Fibroblast of mammary gland (primary cell): ENCODE results near the gene NEDD4L.
A peak's percentile ranks its signal among the peaks of the same experiment; 100 is the strongest.

Experiments used
- DNase-seq: peaks from one replicate; pipeline ENCODE4 v3.0.0-alpha.2; 2010; ENCODE audit warnings: low read depth
- H3K4me3 ChIP-seq: 2 replicates; pipeline ENCODE4 v1.5.1; 2011; ENCODE audit warnings: low read depth, mild to moderate bottlenecking, low read length, moderate library complexity; ENCODE audit not compliant: control insufficient read depth
- TF ChIP-seq, protein P1 (sequence below): conservative IDR thresholded peaks from 2 replicates; pipeline ENCODE4 v1.5.1; 2011; ENCODE audit warnings: low read depth, low read length, inconsistent platforms; ENCODE audit not compliant: control insufficient read depth, insufficient read depth

Gene NEDD4L

DNA sequence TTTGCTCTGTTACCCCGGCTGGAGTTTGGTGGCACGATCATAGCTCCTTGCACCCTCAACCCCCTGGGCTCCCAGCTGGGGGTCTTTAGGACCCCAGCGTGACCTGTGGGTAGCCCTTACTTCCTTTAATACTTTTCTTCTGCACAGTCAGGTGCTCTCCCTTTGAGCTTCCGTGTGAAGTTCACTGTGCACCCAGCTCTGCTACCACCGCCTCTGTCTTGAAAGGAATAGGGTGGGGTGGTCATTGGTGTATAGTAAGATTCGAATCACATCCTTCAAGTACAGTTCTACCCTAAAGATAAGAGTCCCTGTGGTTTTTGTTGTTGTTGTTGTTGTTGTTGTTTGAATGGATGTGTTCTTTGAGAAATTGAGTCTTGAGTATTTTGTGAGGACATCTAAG is 267.4 kb downstream of the NEDD4L start:
- TF ChIP-seq, protein P1, sequence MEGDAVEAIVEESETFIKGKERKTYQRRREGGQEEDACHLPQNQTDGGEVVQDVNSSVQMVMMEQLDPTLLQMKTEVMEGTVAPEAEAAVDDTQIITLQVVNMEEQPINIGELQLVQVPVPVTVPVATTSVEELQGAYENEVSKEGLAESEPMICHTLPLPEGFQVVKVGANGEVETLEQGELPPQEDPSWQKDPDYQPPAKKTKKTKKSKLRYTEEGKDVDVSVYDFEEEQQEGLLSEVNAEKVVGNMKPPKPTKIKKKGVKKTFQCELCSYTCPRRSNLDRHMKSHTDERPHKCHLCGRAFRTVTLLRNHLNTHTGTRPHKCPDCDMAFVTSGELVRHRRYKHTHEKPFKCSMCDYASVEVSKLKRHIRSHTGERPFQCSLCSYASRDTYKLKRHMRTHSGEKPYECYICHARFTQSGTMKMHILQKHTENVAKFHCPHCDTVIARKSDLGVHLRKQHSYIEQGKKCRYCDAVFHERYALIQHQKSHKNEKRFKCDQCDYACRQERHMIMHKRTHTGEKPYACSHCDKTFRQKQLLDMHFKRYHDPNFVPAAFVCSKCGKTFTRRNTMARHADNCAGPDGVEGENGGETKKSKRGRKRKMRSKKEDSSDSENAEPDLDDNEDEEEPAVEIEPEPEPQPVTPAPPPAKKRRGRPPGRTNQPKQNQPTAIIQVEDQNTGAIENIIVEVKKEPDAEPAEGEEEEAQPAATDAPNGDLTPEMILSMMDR: no peak
- H3K4me3 ChIP-seq: no peak overlapping the region
- no peak for DNase-seq

DNA sequence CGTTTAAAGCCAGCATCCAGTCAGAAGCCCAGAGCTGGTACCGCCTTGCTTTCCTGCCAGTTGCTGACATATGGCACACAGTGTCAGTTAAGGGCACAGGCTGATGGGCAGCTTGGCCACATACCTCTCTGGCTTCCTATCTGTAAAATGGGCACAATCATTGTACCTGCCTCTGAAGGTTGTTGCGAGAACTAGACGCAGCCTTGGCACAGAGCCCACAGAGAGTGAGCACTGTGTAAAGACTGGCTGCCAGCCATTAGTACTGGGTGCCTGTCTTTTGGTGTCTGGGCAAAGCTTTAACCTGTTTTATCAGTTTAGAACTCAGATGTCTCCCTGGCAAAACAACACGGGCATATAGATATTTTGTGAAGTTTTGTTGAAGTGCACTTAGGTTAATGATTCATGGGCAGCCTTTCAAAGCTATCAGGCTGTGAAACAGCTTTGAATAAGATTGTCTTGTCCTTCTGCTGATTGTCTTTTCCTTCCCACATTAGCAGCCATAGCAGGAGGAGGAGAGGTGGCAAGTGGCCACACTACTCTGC is 269.5 kb downstream of the NEDD4L start:
- no peak for DNase-seq
- no peak overlapping the region for H3K4me3 ChIP-seq
- TF ChIP-seq, protein P1: no peak

DNA sequence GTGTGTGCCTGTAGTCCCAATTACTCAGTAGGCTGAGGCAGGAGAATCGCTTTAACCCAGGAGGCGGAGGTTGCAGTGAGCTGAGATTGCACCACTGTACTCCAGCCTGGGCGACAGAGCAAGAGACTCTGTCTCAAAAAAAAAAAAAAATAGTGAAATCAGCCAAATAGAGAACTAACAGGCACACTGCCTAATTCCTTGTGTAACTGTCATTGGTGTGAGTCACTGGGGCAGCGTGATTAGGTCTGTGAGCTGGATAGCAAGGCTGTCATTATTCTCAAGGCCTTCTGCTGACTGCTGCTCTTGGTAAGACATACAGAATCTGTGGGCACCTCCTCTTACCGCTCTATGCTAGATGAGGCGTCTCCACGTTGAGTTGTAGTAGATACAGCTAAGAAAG is 270.3 kb downstream of the NEDD4L start:
- TF ChIP-seq, protein P1: no peak
- H3K4me3 ChIP-seq: no peak overlapping the region
- DNase-seq: peak; percentile 97

GRCh38 chr18:58315041-58315440 is 271.0 kb downstream of the NEDD4L start:
- no peak overlapping the region for H3K4me3 ChIP-seq
- peak; percentile 31 for DNase-seq

GRCh38 chr18:58315739-58316215 is 271.8 kb downstream of the NEDD4L start:
- TF ChIP-seq, protein P1: no peak
- DNase-seq: no peak
- H3K4me3 ChIP-seq: no peak overlapping the region

More at GRCh38 chr18:58315041-58315440, 271.0 kb downstream of the NEDD4L start:
- TF ChIP-seq, protein P1: no peak

DNA sequence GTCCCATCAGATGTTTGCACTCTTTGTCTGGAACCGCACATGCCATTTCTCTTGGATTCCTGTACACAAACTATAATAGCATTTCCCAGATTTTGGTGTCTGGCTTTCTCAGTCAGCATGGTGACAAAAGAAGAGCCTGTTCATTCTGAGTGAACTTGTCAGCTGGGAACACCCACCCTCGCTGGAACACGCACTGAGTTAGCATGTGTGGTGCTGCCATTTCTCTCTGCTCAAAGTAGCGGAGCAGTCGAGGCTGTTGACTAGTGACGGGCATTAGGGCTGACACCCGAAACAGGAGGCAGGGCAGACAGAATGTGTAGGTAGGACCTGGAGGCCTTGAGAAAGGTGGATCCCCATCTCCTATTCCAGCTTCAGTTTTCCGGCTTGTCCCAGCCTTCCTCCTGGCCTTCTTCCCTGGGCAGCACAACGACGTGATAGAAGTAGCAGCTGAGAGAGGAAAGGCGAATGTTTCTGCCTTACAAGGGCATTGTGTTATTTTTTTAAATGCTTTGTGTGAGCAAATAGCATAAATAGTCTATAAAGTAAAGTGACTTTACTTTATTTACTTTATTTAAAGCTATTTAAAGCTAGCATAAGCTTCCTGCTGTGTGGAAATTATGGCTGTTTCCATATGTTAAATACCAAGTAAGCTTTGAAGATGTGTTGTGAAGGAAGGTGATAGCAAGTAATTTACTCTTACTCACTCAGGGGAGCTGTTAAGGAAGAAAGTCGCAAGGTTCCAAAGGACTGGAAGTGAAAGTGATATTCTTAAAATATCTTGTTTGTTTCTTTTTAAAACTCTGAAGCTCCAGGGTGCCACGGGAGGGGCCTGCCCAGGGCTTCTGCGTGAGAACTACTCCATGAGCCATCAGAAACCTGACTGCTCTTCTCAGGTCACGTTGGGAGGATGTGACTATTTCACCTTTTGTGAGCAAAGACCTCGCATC is 272.6 kb downstream of the NEDD4L start:
- DNase-seq: no peak
- TF ChIP-seq, protein P1: no peak
- H3K4me3 ChIP-seq: no peak overlapping the region
